GM12878 (cell line): Measurements from ENCODE around the gene ADCYAP1. TPM values are rescaled to one million over a fixed set of nuclear protein-coding genes. Genes with fewer than 3 reads are reported as not detected.

Source experiments
- ATAC-seq: fragments of 200-7000 bp; cut with Tn5 transposase; 3 replicates; pipeline ENCODE4 v1.9.1; 2020; ENCODE audit warnings: mild to moderate bottlenecking, moderate library complexity
- BruUV-seq: library from RNA; stranded (reverse); fragments of 400-500 nt; replicated peaks from 2 replicates; lab custom pipeline; 2021; lab: Mats Ljungman, UMichigan
- CTCF ChIA-PET: fragments of 300-600 bp; sonication (Branson Sonifier 250); formaldehyde crosslinking; extraction: SDS; loops from one replicate; lab custom pipeline; 2021; ENCODE audit warnings: inconsistent platforms; lab: Yijun Ruan, JAX
- POLR2A ChIA-PET: fragments of 350-600 bp; formaldehyde crosslinking; extraction: SDS; loops from one replicate; lab custom pipeline; 2021; ENCODE audit warnings: inconsistent platforms; lab: Charles Lee
- RAD21 ChIA-PET: fragments of 300-600 bp; sonication (Branson Sonifier 250); formaldehyde crosslinking; loops from one replicate; lab custom pipeline; 2023; ENCODE audit warnings: antibody characterized with exemption; ENCODE audit not compliant: unreplicated experiment; lab: Charles Lee
- SMC1A ChIA-PET: fragments of 300-600 bp; sonication (Branson Sonifier 250); formaldehyde crosslinking; loops from one replicate; lab custom pipeline; 2023; ENCODE audit not compliant: unreplicated experiment, uncharacterized antibody; lab: Charles Lee
- DNase-seq: peaks from one replicate; pipeline ENCODE4 v3.0.0-alpha.2; 2011; ENCODE audit warnings: low read depth, low spot score
- FAIRE-seq: peaks from 3 replicates; lab custom pipeline; 2011; peaks lifted over from hg19 to GRCh38; lab: Jason Lieb, UNC
- H2AFZ ChIP-seq: 2 replicates; pipeline ENCODE4 v1.6.0; 2011; ENCODE audit warnings: low read depth, low read length, control low read depth; ENCODE audit not compliant: control insufficient read depth
- H3K27ac ChIP-seq: 2 replicates; pipeline ENCODE4 v1.5.1; 2011; ENCODE audit warnings: control low read depth; ENCODE audit not compliant: control insufficient read depth, insufficient read depth
- H3K27me3 ChIP-seq, 2 experiments: replicated peaks in 1 of 2; 2 replicates each; pipeline versions ENCODE4 v1.6.0 to v1.6.1; 2011; ENCODE audit warnings: low read length in 1 of 2; ENCODE audit not compliant: control insufficient read depth in 2 of 2, insufficient read depth in 2 of 2
- H3K36me3 ChIP-seq, 2 experiments: 2 replicates each; pipeline ENCODE4 v1.5.1; 2011; ENCODE audit warnings: low read length in 1 of 2; ENCODE audit not compliant: control insufficient read depth in 2 of 2, insufficient read depth in 2 of 2
- H3K4me1 ChIP-seq: 2 replicates; pipeline ENCODE4 v1.6.1; 2011; ENCODE audit warnings: mild to moderate bottlenecking, low read length, moderate library complexity, mixed read lengths; ENCODE audit not compliant: control insufficient read depth, insufficient read depth
- H3K4me2 ChIP-seq: 2 replicates; pipeline ENCODE4 v1.6.0; 2011; ENCODE audit warnings: control low read depth; ENCODE audit not compliant: control insufficient read depth, insufficient read depth
- H3K4me3 ChIP-seq: fragments of 200-600 bp; sonication (generic); 2 replicates; pipeline ENCODE4 v1.5.1; 2016
- H3K79me2 ChIP-seq: 2 replicates; pipeline ENCODE4 v1.6.0; 2011; ENCODE audit warnings: low read length; ENCODE audit not compliant: control insufficient read depth, insufficient read depth
- H3K9ac ChIP-seq: 2 replicates; pipeline ENCODE4 v1.8.0; 2011; ENCODE audit warnings: low read length, control low read depth, mixed read lengths; ENCODE audit not compliant: control insufficient read depth, insufficient read depth
- H3K9me3 ChIP-seq: replicated peaks from 3 replicates; pipeline ENCODE4 v1.5.1; 2011; ENCODE audit warnings: mild to moderate bottlenecking, low read length; ENCODE audit not compliant: control insufficient read depth, insufficient read depth
- H4K20me1 ChIP-seq: 2 replicates; pipeline ENCODE4 v1.6.0; 2011; ENCODE audit not compliant: control insufficient read depth, insufficient read depth
- ATF3 ChIP-seq: IDR thresholded peaks from 2 replicates; pipeline ENCODE4 v1.6.1; 2011; ENCODE audit warnings: low read depth, mild to moderate bottlenecking, low read length, moderate library complexity, borderline replicate concordance; ENCODE audit errors: extremely low read depth
- BRCA1 ChIP-seq: IDR thresholded peaks from 2 replicates; pipeline ENCODE4 v1.6.1; 2011; ENCODE audit warnings: low read depth, low read length, improper control_type of control experiment
- EP300 ChIP-seq, 2 experiments: fragments of 150-350 bp in 1 of 2; IDR thresholded peaks; 2 replicates each; pipeline ENCODE4 v1.6.1; 2011 to 2012; ENCODE audit warnings: low read depth in 2 of 2, low read length in 2 of 2, borderline replicate concordance in 1 of 2, improper control_type of control experiment in 1 of 2, inconsistent platforms in 1 of 2; ENCODE audit not compliant: control insufficient read depth in 1 of 2
- NFXL1 ChIP-seq: fragments of 450-650 bp; IDR thresholded peaks from 2 replicates; pipeline ENCODE4 v1.6.1; 2017; ENCODE audit warnings: antibody characterized with exemption, mild to moderate bottlenecking, borderline replicate concordance
- NFYB ChIP-seq: IDR thresholded peaks from 2 replicates; pipeline ENCODE4 v1.6.1; 2011; ENCODE audit warnings: low read depth, mild to moderate bottlenecking, low read length, improper control_type of control experiment, moderate library complexity; ENCODE audit not compliant: insufficient read depth
- NR2F1 ChIP-seq: fragments of 450-650 bp; conservative IDR thresholded peaks from 2 replicates; pipeline ENCODE4 v1.6.1; 2017; ENCODE audit warnings: mild to moderate bottlenecking
- SP1 ChIP-seq: IDR thresholded peaks from one replicate; pipeline ENCODE4 v1.6.1; 2011; ENCODE audit warnings: low read depth, low read length
- WRNIP1 ChIP-seq: IDR thresholded peaks from 2 replicates; pipeline ENCODE4 v1.6.1; 2011; ENCODE audit warnings: low read depth, low read length, improper control_type of control experiment, borderline replicate concordance
- YY1 ChIP-seq: IDR thresholded peaks from 2 replicates; pipeline ENCODE4 v1.6.1; 2011; ENCODE audit warnings: low read depth, mild to moderate bottlenecking, low read length
- ZNF384 ChIP-seq: IDR thresholded peaks from 2 replicates; pipeline ENCODE4 v1.6.1; 2012; ENCODE audit warnings: low read depth, mild to moderate bottlenecking, low read length, improper control_type of control experiment, borderline replicate concordance
- WGBS: methylation state at CpG from one replicate; pipeline ENCODE4 v1.1.6; 2016; ENCODE audit warnings: low lambda C conversion rate; ENCODE audit not compliant: insufficient replicate concordance, insufficient coverage; ENCODE audit errors: missing lambda C conversion rate; 5-methylcytosine and 5-hydroxymethylcytosine counted together
- in situ Hi-C: fragments of 300-500 bp; cut with MboI; formaldehyde crosslinking; loops from 9 replicates; pipeline ENCODE4 v1.14.3; 2018; ENCODE audit warnings: mixed read lengths
- intact Hi-C: fragments of 100-400 bp; cut with micrococcal nuclease; formaldehyde crosslinking; loops from one replicate; pipeline ENCODE4 v1.14.2; 2022; ENCODE audit not compliant: unreplicated experiment
- polyA plus RNA-seq, 11 experiments: library from polyadenylated mRNA; depleted of rRNA in 4 of 11; unstranded in 6 of 11; stranded (reverse) in 5 of 11; fragments of >200 nt; fragmentation: Nextera tagmentation in 4 of 11; fragmentation: Illumina TruSeq in 1 of 11; extraction: Ambion mirVana in 4 of 11; extraction: Trizol in 1 of 11; gene quantifications; 1 replicate in 1 of 11; 2 replicates in 10 of 11; pipeline versions ENCODE4 v1.2.1 to v1.2.3, GENCODE V29; 2011 to 2016; ENCODE audit warnings: inconsistent platforms in 2 of 11, missing spikeins in 2 of 11, low read depth in 1 of 11
- total RNA-seq, 4 experiments: library from RNA; depleted of rRNA in 3 of 4; stranded (reverse); fragments of >200 nt in 3 of 4; fragmentation: Illumina TruSeq in 1 of 4; extraction: Trizol in 1 of 4; gene quantifications; 2 replicates each; pipeline versions ENCODE4 v1.2.1 to v1.2.3, GENCODE V29; 2013 to 2021
- TF ChIP-seq, protein P1 (sequence below): IDR thresholded peaks from 2 replicates; pipeline ENCODE4 v1.6.1; 2011; ENCODE audit warnings: mild to moderate bottlenecking, low read depth, low read length, moderate library complexity; ENCODE audit not compliant: insufficient replicate concordance
- TF ChIP-seq, protein P2 (sequence below): fragments of 450-650 bp; IDR thresholded peaks from 2 replicates; pipeline ENCODE4 v1.6.1; 2014; ENCODE audit warnings: mild to moderate bottlenecking

ADCYAP1 gene
- total and polyA plus RNA-seq, 10 of the 15 experiments (the other 5 are each of a cell fraction or from before 2014, with no cell fraction given) = 0.02 TPM; not detected in 9

DNA sequence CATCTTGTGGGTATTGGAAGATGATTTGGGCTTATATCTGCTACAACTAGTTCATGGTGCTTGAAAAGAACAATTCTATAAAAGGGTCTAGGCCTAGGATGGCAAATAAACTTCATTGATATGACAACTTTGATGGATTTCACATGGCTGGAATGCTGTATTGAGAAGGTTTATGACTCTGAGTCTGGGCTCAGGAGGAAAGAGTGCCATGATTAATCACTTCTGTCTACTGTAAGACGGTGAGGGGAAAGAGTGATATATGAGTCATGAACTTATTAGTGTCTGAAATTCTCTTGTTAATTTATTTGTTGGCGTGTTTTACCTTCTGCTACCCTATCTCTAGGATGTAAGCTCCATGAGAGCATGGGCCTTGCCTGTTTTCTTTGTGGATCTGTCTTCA, 17.0 kb upstream of the ADCYAP1 start:
- Histone ChIP-seq H3K9ac (no peak overlapping the region), H3K27ac (no peak overlapping the region), H3K9me3 (no peaks in the 10 kb centered on the region), H3K4me3 (no peak overlapping the region), H2AFZ (no peak overlapping the region), H4K20me1 (no peaks in the 10 kb centered on the region), H3K79me2 (no peaks in the 10 kb centered on the region), H3K27me3 (no peaks in the 10 kb centered on the region; a peak in 1 of 4 replicates), H3K4me1 (no peaks in the 10 kb centered on the region), H3K36me3 (no peaks in the 10 kb centered on the region), H3K4me2 (no peak overlapping the region)
- SMC1A ChIA-PET = interaction anchor here (0.6 kb wide), 1 partner anchor 11 kb away, joined by 3 read pairs; no protein-coding TSS in a partner anchor
- DNase-seq = no peak
- CTCF ChIA-PET = no interaction called here
- TF ChIP-seq ZNF384 = no peak
- no peak for TF ChIP-seq NFXL1
- no peak for TF ChIP-seq ATF3
- no peak for TF ChIP-seq SP1
- TF ChIP-seq EP300 (IDR thresholded peaks at IDR 0.05; ENCODE audit: borderline replicate concordance in 1 of 2, control insufficient read depth in 1 of 2, low read depth in 2 of 2, low read length in 2 of 2) = no peak
- no peak for TF ChIP-seq BRCA1
- no peak for TF ChIP-seq WRNIP1
- TF ChIP-seq NFYB = no peak
- TF ChIP-seq, protein P1, sequence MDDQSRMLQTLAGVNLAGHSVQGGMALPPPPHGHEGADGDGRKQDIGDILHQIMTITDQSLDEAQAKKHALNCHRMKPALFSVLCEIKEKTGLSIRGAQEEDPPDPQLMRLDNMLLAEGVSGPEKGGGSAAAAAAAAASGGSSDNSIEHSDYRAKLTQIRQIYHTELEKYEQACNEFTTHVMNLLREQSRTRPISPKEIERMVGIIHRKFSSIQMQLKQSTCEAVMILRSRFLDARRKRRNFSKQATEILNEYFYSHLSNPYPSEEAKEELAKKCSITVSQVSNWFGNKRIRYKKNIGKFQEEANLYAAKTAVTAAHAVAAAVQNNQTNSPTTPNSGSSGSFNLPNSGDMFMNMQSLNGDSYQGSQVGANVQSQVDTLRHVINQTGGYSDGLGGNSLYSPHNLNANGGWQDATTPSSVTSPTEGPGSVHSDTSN = no peak
- no peak for TF ChIP-seq YY1
- TF ChIP-seq, protein P2, sequence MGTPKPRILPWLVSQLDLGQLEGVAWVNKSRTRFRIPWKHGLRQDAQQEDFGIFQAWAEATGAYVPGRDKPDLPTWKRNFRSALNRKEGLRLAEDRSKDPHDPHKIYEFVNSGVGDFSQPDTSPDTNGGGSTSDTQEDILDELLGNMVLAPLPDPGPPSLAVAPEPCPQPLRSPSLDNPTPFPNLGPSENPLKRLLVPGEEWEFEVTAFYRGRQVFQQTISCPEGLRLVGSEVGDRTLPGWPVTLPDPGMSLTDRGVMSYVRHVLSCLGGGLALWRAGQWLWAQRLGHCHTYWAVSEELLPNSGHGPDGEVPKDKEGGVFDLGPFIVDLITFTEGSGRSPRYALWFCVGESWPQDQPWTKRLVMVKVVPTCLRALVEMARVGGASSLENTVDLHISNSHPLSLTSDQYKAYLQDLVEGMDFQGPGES = no peak
- no peak for TF ChIP-seq NR2F1
- in situ Hi-C loops (no loop called here), intact Hi-C loops (no loop called here)
- POLR2A ChIA-PET = no interaction called here
- ATAC-seq = no peak
- BruUV-seq = no TSS peak
- RAD21 ChIA-PET = no interaction called here
- no peak for FAIRE-seq
- WGBS = 43% methylated on average over 2 of the region's 2 CpGs
